Cerebellar nuclear complex (tissue), 1 donor: ENCODE measurements around the gene SPESP1.
"Not testable (repeated sequence)": the region's sequence is repeated elsewhere in the genome, so short reads cannot be mapped to it uniquely, and the experiment has no call there.

ENCODE experiments used
- DNase-seq, 2 experiments: peaks; one replicate each; lab custom pipeline; 2025; lab: John Stamatoyannopoulos, UW

The SPESP1 gene

DNA sequence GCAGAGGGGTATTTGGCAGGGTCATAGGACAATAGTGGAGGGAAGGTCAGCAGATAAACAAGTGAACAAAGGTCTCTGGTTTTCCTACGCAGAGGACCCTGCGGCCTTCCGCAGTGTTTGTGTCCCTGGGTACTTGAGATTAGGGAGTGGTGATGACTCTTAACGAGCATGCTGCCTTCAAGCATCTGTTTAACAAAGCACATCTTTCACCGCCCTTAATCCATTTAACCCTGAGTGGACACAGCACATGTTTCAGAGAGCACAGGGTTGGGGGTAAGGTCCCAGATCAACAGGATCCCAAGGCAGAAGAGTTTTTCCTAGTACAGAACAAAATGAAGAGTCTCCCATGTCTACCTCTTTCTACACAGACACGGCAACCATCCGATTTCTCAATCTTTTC is 33.4 kb downstream of the SPESP1 start:
- not testable (repeated sequence) for DNase-seq

DNA sequence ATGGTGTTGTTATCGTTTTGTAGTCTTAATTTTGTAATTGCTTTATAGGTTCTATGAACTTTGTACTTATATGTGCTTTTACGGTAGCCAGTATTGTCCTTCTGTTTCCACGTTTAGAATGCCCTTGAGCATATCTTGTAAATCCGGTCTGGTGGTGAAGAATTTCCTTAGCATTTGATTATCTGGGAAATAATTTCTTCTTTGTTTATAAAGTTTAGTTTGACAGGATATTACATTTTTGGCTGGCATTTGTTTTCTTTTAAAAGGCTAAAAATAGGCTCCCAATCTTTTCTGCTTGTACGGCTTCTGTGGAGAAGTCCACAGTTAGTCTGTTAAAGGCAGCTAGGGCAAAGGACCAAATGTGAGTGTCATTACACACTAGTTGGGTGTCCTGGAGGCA is 36.7 kb downstream of the SPESP1 start:
- DNase-seq, result no peak

DNA sequence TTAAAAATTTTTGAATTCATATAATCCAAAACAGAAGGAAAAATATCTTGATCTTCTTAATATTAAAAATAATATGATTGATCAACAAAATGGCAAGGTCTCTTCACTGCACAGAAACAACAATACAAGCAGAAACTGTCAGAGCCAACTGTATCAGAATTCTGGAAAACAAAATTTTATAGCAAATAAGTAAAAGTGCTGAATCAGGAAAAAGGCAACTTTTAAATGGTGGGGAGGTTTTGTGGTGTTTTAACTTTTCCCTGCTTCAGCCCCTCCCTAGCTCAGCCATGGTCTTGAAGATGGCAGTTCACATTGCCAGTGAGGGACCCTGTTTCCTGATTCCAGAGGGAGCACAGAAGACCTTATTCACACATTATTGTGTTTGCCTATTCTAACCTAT is 37.6 kb downstream of the SPESP1 start:
- no peak for DNase-seq

DNA sequence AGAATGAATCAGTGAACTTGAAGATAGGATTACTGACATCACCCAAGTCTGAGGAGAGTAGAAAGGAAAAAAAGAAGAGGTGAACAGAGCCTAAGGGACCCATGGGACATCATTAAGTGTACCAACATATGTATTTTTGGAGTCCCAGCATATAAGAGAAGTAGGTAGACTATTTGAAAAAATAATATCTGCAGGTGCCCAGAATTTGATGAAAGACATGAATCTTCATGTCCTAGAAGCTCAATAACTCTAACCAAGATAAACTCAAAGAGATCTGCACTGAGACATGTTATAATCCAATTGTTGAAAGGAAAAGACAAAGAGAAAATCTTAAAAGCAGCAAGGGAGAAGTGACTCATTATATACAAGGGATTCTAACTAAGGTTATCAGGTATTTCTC is 39.0 kb downstream of the SPESP1 start:
- no peak for DNase-seq

DNA sequence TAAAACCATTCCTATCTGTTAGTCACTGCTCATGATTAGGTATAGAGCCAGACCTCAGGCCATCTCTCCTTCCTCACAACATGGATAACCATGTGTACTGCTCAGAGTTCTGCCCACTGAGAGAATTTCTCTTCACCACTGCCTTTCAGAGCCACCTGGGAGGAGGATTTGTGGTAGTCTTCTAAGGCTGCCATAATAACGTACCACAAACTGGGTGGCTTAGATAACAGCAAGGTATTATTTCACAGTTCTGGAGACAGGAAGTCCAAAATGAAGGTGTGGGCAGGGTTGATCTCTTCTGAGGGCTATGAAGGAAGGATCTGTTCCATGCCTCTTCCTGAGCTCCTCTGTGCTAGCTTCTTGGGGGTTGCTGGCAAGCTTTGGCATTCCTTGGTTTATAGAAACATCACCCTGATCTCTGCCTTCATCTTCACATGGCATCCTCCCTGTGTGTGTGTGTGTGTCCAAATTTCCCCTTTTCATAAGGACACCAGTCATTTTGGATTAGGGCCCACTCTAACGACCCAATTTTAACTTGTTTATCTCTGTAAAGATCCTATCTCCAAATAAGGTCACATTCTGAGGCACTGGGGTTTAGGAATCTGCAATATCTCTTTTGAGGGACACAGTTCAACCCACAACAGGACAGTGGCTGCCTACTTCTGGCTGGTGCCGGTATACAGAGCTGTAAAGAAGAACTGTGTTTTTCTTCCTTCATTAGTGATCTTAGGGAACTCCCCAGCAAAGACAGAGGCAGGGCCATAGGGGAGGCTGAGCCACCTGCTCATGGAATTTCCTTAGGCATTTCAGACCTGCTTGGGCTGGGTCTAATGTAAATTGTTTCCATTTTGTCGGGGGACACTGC is 42.1 kb downstream of the SPESP1 start:
- DNase-seq, result no peak

DNA sequence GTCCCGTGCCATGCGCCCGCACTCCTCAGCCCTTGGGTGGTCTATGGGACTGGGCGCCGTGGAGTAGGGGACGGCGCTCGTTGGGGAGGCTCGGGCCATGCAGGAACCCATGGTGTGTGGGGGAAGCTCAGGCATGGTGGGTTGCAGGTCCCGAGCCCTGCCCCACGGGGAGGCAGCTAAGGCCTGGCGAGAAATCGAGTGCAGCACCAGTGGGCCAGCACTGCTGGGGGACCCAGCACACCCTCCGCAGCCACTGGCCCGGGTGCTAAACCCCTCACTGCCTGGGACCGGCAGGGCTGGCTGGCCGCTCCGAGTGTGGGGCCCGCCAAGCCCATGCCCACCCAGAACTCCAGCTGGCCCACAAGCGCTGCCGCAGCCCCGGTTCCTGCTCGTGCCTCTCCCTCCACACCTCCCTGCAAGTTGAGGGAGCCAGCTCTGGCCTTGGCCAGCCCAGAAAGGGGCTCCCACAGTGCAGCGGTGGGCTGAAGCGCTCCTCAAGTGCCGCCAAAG is 45.4 kb downstream of the SPESP1 start:
- not testable (repeated sequence) for DNase-seq

DNA sequence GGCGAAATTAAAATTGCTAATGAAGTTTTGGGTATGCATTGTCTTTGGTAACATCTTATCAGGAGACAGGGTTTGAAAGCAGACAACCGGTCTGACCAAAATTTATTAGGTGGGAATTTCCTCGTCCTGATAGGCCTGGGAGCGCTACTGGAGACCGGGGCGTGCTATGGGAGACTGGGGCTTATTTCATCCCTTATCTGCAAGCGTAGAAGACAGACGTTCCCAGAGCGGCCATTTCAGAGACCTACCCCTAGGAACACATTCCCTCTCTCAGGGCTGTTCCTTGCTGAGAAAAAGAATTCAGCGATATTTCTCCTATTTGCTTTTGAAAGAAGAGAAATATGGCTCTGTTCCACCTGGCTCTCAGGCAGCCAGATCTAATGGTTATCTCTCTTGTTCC is 47.1 kb downstream of the SPESP1 start:
- not testable (repeated sequence) for DNase-seq

DNA sequence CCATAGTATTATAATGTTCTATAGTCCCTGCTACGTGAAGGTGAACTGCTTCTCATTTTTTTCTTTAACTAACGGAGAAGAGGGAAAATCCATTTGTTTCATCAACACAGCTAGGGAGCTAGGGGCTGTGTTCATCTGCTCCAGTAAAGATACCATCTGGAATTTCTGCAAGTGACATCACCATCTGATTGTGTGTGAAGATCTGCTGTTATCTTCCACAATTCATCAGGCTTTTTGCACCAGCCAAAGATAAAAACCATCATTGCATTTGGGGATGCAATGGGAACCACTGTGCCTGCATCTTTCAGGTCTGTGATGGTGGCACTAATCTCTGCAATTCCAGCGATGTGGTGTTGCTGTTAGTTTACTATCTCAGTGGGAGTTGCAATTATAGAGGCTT is 48.7 kb downstream of the SPESP1 start:
- DNase-seq, result no peak

DNA sequence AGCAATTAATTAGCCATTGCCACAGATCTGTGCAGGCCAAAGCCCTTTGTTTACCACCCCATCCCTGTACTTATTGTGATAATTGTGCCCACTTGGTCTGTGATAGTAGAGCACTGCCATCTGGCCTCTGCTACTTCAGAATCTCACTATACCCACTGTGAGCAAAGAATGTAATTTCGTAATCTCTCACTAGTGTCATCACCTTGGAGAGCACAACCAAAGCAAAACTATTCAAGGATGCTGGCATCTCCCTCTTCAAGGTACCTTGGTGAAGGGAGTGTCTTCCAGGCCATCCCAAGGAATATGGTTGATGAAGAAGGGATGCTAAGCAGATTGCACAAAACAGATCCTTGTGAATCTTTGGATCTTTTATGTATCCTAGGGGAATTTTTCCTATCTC is 49.5 kb downstream of the SPESP1 start:
- DNase-seq, result no peak

DNA sequence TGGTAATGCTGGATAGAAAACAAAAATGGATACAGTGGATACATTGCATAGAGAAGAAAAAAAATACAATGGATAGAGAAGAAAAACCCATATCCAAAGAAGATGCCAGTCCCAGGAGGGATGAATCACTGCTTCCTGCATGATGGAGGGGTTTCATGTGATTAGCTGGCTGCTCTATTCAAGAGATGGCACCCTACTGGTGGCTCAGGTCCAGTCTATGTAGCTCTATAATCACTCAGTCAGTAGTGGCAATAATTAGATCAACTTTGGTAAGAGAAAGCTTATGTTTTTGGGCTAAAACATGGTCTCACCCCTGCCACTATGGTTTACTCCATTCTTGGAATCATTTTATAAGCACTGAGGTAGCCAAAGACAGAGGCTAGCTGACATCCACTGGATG is 50.5 kb downstream of the SPESP1 start:
- DNase-seq, result no peak

DNA sequence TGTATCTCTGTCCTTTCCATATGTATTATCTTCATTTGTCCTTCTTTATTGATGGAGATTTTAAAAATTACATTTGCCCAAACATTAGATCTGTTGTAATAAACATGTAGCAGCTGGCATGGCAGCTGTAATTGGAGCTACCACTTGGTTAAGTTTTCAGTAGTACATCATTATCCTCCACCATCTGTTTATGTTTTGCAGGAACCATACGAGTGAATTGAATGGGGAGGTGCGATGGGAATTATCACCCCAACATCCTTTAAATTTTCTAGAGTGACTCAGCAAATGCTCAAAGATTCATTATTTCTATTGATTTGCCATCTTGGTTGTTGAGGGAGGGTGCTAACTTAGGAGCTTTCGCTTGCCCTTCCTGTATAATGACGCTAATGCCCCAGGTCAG is 51.6 kb downstream of the SPESP1 start:
- DNase-seq, result no peak

DNA sequence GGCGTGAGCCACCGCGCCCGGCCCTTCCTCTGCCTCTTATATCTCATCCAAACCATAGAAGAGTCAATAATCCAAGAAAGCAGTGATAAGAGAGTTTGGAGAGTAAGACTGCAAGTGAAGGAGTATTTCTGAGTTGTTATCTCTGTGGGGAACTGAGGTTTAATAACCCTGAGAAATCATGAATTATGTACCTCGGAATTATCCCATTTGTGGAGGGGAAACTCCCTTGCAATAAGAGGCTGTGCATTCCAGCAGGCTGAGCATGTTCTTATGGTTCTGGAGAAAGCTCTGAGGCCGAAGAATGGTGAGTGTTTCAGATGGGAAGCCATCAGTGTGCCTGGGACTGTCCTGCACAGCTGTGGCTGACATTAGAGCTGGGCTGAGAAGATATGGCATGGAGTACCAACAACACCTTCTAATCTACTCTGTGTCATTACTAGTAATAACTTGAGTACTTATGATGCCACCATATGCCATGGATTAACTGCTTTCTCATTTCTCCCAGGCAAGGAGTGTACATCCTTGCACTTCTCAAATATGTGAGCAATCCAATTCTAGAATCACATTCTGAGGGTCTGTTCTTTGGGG is 52.7 kb downstream of the SPESP1 start:
- DNase-seq, result no peak

DNA sequence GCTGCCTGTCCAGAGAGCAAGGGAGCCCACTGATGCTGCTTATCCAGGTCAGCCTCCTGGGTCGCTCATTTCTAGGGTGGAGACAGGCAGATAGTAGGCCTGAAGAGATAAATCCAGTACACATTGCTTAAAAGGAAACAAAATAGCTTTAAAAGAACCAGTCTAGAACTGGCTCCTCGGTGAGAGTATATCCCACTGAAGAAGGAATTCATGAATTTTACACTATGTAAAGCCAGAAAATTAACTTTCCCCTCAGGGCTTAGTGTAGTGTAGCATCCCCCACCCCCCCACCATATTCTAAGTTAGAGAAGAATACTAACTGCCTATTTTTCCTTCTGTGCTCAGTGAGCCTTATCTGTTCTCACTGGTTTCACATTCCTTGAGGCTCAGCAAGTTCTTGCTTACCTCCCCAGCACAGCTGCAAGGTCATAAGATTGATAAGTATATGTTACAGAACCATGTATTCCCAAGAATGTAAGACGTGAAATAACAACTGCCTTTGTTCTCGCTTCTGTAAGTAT is 53.7 kb downstream of the SPESP1 start:
- no peak for DNase-seq

DNA sequence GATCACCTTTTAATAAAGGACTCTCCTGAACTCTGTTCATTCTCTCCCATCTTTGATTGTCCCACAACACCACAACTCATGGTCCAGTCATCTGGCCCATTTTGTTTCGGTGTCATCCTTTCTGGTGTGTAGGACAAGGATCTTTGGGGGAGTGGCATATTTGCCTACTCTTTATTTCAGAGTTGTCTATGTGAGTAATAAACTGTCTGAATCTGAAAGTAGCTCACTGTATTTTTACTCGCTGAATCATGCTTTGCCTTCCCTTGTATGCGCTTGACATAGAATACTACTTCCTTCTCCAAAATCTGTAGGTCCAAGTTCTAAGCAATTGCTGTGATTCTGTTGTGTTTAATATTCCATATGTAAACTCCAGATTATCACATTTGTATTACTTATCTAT is 54.3 kb downstream of the SPESP1 start:
- DNase-seq, result no peak

DNA sequence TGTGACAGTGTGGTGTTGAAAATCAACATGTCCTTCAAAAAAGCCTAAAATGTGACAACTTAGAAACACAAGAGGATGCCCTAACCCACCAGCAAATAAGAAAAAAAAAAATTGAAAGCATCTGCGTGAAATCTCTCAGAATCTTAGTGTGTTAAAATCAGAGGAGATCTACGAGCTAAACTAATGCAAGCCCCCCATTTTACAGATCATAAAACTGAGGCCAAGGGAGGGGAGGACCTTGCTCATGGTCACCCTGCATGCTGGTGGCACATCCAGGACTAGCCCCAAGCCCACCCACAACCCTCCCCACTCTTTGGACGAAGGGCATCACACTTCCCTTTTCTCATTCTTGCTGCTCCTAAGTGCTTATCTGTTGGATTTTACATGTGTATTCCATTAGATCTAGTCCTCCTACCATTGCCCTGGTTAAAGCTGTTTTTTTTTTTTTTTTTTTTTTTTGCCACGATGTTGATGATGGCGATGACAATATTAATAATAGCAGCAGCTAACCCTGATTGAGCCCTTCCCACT is 55.1 kb downstream of the SPESP1 start:
- DNase-seq, result no peak

DNA sequence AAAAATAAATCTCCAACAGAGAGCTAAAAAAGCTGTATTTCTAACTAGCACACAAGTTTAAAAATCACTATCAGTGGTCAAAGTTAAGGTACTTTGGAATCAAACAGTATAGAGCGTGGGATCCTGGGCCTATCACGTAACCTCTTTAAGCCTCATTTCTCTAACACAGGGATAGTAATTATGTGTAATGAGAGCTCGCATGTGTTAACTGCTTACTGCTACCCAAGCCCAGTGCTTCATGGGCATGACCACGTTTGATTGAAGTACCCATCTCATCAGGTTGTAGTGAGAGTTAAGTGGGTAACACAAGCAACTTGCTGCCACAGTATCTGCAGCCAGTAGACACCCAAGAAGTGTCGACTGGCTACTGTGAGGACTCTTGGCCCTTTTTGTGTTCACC is 56.0 kb downstream of the SPESP1 start:
- DNase-seq, result no peak

DNA sequence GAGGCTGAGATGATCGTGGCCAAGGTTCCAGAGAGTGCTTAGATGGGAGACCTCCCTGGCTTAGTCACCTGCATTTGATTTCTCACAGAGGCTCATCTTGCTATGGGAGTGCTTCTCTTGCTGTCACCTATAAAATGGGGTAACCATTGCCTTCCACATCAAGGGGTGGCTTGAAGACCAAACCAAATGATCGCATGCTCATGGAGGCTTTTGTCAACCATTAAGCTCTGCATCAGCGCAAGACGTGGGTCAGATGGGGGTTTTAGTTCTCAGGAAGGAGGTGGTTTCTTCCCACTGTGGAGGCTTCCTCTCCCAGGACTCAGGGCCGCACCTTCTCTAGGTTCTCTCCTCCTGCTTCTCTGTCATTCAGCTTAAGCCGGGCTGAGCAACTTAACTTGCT is 56.8 kb downstream of the SPESP1 start:
- DNase-seq, result no peak

DNA sequence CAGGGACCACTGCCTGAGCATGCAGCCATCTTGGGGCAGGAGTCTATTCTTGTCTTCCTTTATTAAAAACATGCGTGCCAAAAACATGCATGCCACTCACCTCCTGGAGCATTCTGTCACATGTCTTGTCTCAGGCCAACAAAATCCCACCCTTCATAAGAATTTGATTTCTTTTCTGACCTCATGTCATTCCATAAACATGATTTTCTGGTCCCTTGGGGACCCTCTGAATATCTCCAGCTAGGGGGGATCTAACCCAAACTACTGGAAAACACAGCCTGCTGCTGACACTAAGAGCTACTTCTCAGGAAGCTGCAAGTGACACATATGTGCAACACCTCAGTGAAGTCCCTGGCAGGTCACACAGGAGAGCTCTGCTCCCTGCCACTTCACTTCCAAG is 57.4 kb downstream of the SPESP1 start:
- no peak for DNase-seq

DNA sequence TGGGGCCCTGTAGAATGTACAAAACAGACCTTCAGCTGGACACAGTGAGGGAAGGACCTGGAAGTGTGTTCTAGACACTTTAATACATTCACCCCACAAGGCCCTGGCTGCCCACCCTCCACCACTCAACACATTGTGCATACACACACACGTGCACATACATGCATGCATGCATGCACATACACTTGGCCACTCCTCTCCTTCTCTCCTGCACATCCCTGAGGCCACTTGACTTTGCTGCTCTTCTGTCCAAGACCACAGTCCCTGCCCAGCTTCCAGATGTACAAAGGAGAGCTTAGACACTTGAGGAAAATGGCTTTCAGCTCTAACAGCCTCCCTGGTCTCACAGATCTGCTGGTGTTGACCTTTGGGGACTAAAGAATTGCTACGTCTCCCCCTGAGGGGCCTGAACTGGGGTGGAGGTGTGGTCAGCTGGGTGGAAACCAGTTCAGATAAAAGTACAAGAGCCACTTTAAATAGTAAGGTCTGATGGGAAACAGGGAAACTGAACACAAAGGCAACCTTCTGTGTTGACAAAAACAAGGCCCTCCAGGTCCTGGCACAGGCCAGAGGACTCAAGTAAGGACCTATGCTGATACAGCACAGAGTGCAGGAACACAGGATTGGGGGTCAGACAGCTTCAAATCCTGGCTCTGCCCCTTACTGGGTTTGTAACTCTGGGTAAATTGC is 59.4 kb downstream of the SPESP1 start:
- no peak for DNase-seq

DNA sequence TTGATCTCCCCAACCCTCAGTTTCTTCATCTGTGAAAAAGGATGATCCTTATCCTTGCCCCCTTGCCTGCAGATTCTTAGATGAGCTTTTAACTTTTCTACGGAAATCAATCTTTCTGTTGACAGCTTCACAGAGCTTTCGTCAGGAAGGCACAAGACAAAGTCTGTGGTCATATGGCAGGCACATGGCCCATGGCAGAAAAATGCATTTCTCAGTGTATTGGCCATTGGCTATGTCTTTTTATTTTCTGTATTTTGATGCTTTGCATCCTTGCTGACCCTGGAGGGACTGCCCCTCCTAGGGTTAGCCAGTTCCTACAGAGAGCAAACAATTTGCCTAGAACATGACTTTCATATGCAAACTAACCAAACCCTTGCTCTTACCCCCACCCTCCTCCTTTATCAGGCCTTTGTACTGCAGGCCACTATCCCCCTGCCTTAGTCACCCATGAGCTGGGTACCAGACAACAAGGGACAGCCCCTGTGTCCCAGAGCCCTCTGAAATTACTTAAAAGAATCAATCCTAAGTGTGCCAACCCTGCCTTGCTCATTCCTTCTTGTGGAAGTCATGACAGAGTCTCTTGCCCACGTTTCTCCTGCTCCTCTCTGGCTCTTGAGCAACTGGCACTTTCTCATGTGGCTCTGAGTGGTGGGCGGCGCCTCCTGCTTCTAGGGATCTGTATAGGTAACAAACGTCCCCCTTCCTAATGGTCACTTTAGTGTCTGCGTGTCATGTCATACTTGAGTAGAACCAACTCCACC is 60.1 kb downstream of the SPESP1 start:
- DNase-seq, result no peak

DNA sequence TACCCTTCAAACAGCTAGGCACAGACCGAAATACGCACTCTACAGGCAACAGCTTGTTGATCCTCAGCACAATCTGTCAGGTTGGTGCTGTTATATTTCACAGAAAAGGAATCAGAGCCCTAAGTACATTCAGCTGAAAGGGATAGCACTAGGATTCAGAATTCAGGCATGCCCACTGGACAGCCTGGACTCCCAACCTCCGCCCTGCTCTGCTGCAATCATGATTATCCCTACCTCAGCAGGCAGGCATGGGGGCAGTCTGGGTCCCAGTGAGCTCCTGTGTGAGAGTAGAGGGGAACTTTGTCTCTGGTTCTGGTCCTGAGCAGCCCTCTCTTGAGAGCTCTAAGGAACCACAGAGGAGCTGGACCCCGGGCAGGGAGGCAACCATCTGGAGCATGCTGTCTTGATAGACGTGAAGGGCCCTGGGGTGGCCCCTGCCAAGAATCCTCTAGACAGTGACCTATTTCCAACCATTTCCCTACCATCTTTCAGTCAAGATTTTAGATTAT is 60.7 kb downstream of the SPESP1 start:
- no peak for DNase-seq
